Suprapubic skin (tissue), 4 donors: ENCODE data around the gene ATG2A. TPM values are rescaled to one million over a fixed set of nuclear protein-coding genes. Genes with fewer than 3 reads are reported as not detected.
A peak's percentile ranks its signal among the peaks of the same experiment; 100 is the strongest.

ENCODE experiments used
- DNase-seq, 2 donors: peaks; one replicate each; pipeline ENCODE4 v3.0.0-alpha.2; 2019; ENCODE audit warnings: low spot score in 2 of 2
- H3K27ac ChIP-seq: fragments of 200-600 bp; sonication (generic); one replicate; pipeline ENCODE4 v1.5.1; 2019
- H3K27me3 ChIP-seq: fragments of 200-600 bp; sonication (generic); one replicate; pipeline ENCODE4 v1.5.1; 2019
- H3K36me3 ChIP-seq: fragments of 200-600 bp; sonication (generic); one replicate; pipeline ENCODE4 v1.5.1; 2019
- H3K4me1 ChIP-seq: fragments of 200-600 bp; sonication (generic); one replicate; pipeline ENCODE4 v1.5.1; 2019
- H3K4me3 ChIP-seq: fragments of 200-600 bp; sonication (generic); one replicate; pipeline ENCODE4 v1.5.1; 2019; ENCODE audit warnings: mild to moderate bottlenecking
- H3K9me3 ChIP-seq: fragments of 200-600 bp; sonication (generic); one replicate; pipeline ENCODE4 v1.5.1; 2019
- CTCF ChIP-seq, 2 donors: fragments of 200-600 bp in 1 of 2; fragments of 450-650 bp in 1 of 2; sonication (generic) in 1 of 2; IDR thresholded peaks; one replicate each; pipeline ENCODE4 v1.5.1; 2016 to 2019; ENCODE audit warnings: antibody characterized with exemption in 2 of 2, mild to moderate bottlenecking in 1 of 2, moderate library complexity in 1 of 2
- EP300 ChIP-seq: sonication (generic); formaldehyde crosslinking; IDR thresholded peaks from one replicate; pipeline ENCODE4 v1.6.1; 2017; ENCODE audit warnings: antibody characterized with exemption
- POLR2A ChIP-seq, 2 donors: fragments of 450-650 bp; IDR thresholded peaks; one replicate each; pipeline ENCODE4 v1.6.1; 2017; ENCODE audit warnings: antibody characterized with exemption in 2 of 2, mild to moderate bottlenecking in 2 of 2, moderate library complexity in 2 of 2
- POLR2AphosphoS5 ChIP-seq, 3 donors: sonication (generic); formaldehyde crosslinking; IDR thresholded peaks; one replicate each; pipeline ENCODE4 v1.6.1; 2017; ENCODE audit warnings: antibody characterized with exemption in 3 of 3
- WGBS: methylation state at CpG from one replicate; pipeline ENCODE4 v1.1.5; 2018; 5-methylcytosine and 5-hydroxymethylcytosine counted together
- total RNA-seq, 4 donors: library from RNA; depleted of rRNA; stranded (reverse); fragments of >200 nt; gene quantifications; one replicate each; pipeline ENCODE4 v1.1.0, GENCODE V29; 2016

The ATG2A gene
- total RNA-seq, 4 donors from 2014 or later, result 69.5 to 82.2 (median 76.0) TPM

DNA sequence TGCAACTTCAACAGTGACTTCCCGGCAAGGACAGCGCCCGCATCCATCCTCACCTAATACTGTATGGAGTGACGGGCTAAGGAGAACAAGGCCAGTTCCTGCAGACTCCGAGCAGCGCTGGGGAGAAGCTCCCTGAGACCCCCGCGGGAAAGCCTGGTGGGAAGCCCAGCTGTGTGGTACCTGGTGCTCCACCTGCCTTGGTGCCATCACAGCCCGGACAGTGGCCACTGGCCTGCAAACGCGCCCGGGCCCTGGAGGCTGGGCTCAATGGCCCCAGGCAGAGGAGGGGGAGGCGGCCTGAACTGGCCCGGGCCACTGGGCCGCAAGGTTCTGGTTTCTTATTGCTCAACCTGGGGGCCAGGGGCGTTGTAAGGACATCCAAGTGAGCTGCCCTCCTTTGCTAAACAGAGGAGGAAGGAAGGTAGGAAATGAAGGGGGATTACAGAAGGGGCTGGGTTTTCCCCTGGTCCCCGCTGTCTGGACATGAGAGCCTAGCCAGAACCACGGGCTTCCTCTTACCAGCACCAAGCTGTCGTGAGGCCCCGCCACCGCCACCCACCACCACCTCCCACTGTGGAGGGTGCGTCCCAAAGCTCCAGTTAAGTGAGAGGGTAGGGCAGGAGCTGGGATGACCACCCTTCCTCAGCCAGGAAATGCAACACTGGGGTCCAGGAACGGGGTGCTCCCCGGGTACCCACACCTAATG lies 64.1 kb downstream of the ATG2A start:
- H3K4me1 ChIP-seq, result peaks cover 90% of the 10 kb centered on the region
- peaks cover 15% of the 10 kb centered on the region for H3K36me3 ChIP-seq
- no peaks in the 10 kb centered on the region for H3K9me3 ChIP-seq
- TF ChIP-seq EP300 (no peak), POLR2AphosphoS5 (IDR thresholded peaks at IDR 0.05) (no peak), CTCF (IDR thresholded peaks at IDR 0.05) (no peak), POLR2A (IDR thresholded peaks at IDR 0.05) (no peak)
- H3K27me3 ChIP-seq, result no peaks in the 10 kb centered on the region
- peak overlapping the region; percentile 5 for H3K27ac ChIP-seq
- DNase-seq, result no peak
- 76% methylated on average over 12 of the region's 24 CpGs for WGBS
- no peak overlapping the region for H3K4me3 ChIP-seq

GRCh38 chr11:64851831-64852351 lies 65.1 kb downstream of the ATG2A start:
- no peak for TF ChIP-seq CTCF (IDR thresholded peaks at IDR 0.05)
- TF ChIP-seq POLR2A (IDR thresholded peaks at IDR 0.05), result no peak
- TF ChIP-seq POLR2AphosphoS5 (IDR thresholded peaks at IDR 0.05), result no peak
- TF ChIP-seq EP300, result no peak
- Histone ChIP-seq H3K27ac (no peak overlapping the region), H3K4me3 (no peak overlapping the region), H3K27me3 (no peaks in the 10 kb centered on the region), H3K36me3 (peaks cover 15% of the 10 kb centered on the region), H3K4me1 (peaks cover 89% of the 10 kb centered on the region), H3K9me3 (no peaks in the 10 kb centered on the region)
- DNase-seq, result no peak
- WGBS, result 69% methylated on average over 4 of the region's 8 CpGs

- no CpG with 5 or more reads among the region's 13 CpGs for WGBS
- no peak for DNase-seq
- Histone ChIP-seq H3K4me3 (no peak overlapping the region), H3K27ac (peak overlapping the region; percentile 26), H3K36me3 (peaks cover 15% of the 10 kb centered on the region), H3K9me3 (no peaks in the 10 kb centered on the region), H3K27me3 (no peaks in the 10 kb centered on the region), H3K4me1 (peaks cover 80% of the 10 kb centered on the region)
- TF ChIP-seq POLR2A (IDR thresholded peaks at IDR 0.05), result no peak
- TF ChIP-seq CTCF (IDR thresholded peaks at IDR 0.05), result no peak
- TF ChIP-seq EP300, result no peak
- TF ChIP-seq POLR2AphosphoS5 (IDR thresholded peaks at IDR 0.05), result no peak
Measured at GRCh38 chr11:64850979-64851567, 65.9 kb downstream of the ATG2A start.

DNA sequence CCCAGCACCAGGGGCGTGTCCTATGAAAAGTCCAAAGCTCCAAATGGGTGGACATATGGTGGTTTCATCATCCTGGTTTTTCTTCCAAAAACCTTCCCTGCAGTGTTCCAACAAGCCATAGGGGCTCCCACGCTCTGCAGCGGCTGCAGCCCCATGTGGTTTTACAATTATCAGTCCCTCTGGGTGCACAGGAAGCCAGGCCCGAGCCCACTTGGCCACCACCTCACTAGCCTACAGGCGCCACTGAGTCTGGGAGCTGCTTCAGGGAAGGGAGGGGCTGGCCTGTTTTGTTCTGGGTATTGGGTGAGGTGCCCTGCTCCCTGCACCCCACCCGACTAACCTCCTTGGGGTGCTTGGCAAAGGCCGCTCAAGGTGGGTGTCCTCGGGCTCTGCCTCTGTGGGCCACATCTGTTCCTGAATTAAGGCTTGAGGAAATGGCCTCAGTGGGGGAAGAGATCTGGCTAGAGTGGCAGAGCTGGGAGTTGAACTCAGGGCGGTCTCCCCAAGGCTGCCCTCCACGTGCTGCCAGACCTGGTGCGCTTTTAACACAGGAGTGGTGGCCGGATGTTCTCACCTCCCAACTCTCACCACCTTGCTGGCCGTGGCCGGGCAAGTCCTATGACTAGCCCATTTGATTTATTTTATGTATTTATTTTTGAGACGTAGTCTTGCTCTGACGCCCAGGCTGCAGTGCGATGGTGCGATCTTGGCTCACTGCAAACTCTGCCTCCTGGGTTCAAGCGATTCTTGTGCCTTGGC lies 67.2 kb downstream of the ATG2A start:
- Histone ChIP-seq H3K27me3 (no peaks in the 10 kb centered on the region), H3K4me3 (no peak overlapping the region), H3K4me1 (peaks cover 74% of the 10 kb centered on the region), H3K27ac (peak overlapping the region; percentile 24), H3K9me3 (no peaks in the 10 kb centered on the region), H3K36me3 (peaks cover 15% of the 10 kb centered on the region)
- TF ChIP-seq CTCF (IDR thresholded peaks at IDR 0.05) (no peak), POLR2A (IDR thresholded peaks at IDR 0.05) (no peak), EP300 (no peak)
- DNase-seq, result no peak
- WGBS, result 66% methylated on average over 18 of the region's 19 CpGs
